Suprapubic skin (tissue), 4 donors: ENCODE results near the gene CHD9NB. TPM values are rescaled to one million over a fixed set of nuclear protein-coding genes. Genes with fewer than 3 reads are reported as not detected.

Experiments
- DNase-seq, 2 donors: peaks; one replicate each; pipeline ENCODE4 v3.0.0-alpha.2; 2019; ENCODE audit warnings: low spot score in 2 of 2
- H3K27ac ChIP-seq: fragments of 200-600 bp; sonication (generic); one replicate; pipeline ENCODE4 v1.5.1; 2019
- H3K27me3 ChIP-seq: fragments of 200-600 bp; sonication (generic); one replicate; pipeline ENCODE4 v1.5.1; 2019
- H3K36me3 ChIP-seq: fragments of 200-600 bp; sonication (generic); one replicate; pipeline ENCODE4 v1.5.1; 2019
- H3K4me1 ChIP-seq: fragments of 200-600 bp; sonication (generic); one replicate; pipeline ENCODE4 v1.5.1; 2019
- H3K4me3 ChIP-seq: fragments of 200-600 bp; sonication (generic); one replicate; pipeline ENCODE4 v1.5.1; 2019; ENCODE audit warnings: mild to moderate bottlenecking
- H3K9me3 ChIP-seq: fragments of 200-600 bp; sonication (generic); one replicate; pipeline ENCODE4 v1.5.1; 2019
- CTCF ChIP-seq, 2 donors: fragments of 200-600 bp in 1 of 2; fragments of 450-650 bp in 1 of 2; sonication (generic) in 1 of 2; IDR thresholded peaks; one replicate each; pipeline ENCODE4 v1.5.1; 2016 to 2019; ENCODE audit warnings: antibody characterized with exemption in 2 of 2, mild to moderate bottlenecking in 1 of 2, moderate library complexity in 1 of 2
- EP300 ChIP-seq: sonication (generic); formaldehyde crosslinking; IDR thresholded peaks from one replicate; pipeline ENCODE4 v1.6.1; 2017; ENCODE audit warnings: antibody characterized with exemption
- POLR2A ChIP-seq, 2 donors: fragments of 450-650 bp; IDR thresholded peaks; one replicate each; pipeline ENCODE4 v1.6.1; 2017; ENCODE audit warnings: antibody characterized with exemption in 2 of 2, mild to moderate bottlenecking in 2 of 2, moderate library complexity in 2 of 2
- POLR2AphosphoS5 ChIP-seq, 3 donors: sonication (generic); formaldehyde crosslinking; IDR thresholded peaks; one replicate each; pipeline ENCODE4 v1.6.1; 2017; ENCODE audit warnings: antibody characterized with exemption in 3 of 3
- WGBS: methylation state at CpG from one replicate; pipeline ENCODE4 v1.1.5; 2018; 5-methylcytosine and 5-hydroxymethylcytosine counted together
- total RNA-seq, 4 donors: library from RNA; depleted of rRNA; stranded (reverse); fragments of >200 nt; gene quantifications; one replicate each; pipeline ENCODE4 v1.1.0, GENCODE V29; 2016

Gene CHD9NB
- total RNA-seq, 4 donors from 2014 or later: 8.7 to 33.3 (median 17.0) TPM

- Histone ChIP-seq H3K9me3 (no peaks in the 10 kb centered on the region), H3K4me3 (peak overlapping the region; percentile 17), H3K27me3 (no peaks in the 10 kb centered on the region), H3K36me3 (no peaks in the 10 kb centered on the region), H3K4me1 (peaks cover 76% of the 10 kb centered on the region), H3K27ac (peak overlapping the region; percentile 91)
- TF ChIP-seq POLR2A (IDR thresholded peaks at IDR 0.05) (no peak), EP300 (no peak), POLR2AphosphoS5 (IDR thresholded peaks at IDR 0.05) (peak in 1 of 3 donors; percentile 56), CTCF (IDR thresholded peaks at IDR 0.05) (no peak)
- 1% methylated on average over 7 of the region's 7 CpGs for WGBS
- DNase-seq: peak; percentile 80 to 84
Observed at GRCh38 chr16:53091466-53092211, 38.9 kb upstream of the CHD9NB start.

GRCh38 chr16:53090591-53091411 is 38.1 kb upstream of the CHD9NB start:
- Histone ChIP-seq H3K27ac (peak overlapping the region; percentile 91), H3K4me1 (peaks cover 84% of the 10 kb centered on the region), H3K36me3 (no peaks in the 10 kb centered on the region), H3K9me3 (no peaks in the 10 kb centered on the region), H3K27me3 (no peaks in the 10 kb centered on the region), H3K4me3 (peak overlapping the region; percentile 30)
- peak; percentile 96 for DNase-seq
- peak in 2 of 3 donors; percentile 90 to 91 for TF ChIP-seq POLR2AphosphoS5 (IDR thresholded peaks at IDR 0.05)
- TF ChIP-seq CTCF (IDR thresholded peaks at IDR 0.05): no peak
- 8% methylated on average over 10 of the region's 13 CpGs for WGBS

DNA sequence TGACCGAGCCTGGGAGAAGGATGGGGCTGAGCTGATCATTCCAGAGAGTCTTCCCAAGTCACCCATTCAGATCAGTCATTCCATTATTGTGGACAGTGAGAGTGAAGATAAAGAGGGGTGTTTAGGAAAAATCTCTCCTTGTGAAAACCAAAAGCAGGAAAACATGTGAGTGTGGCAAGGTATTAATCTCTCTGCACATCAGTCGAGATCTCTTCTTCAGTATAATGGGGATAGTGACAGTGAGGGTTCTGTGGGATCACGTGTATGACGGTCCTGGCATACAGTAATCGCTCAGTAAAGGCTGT is 37.5 kb upstream of the CHD9NB start:
- WGBS: 5% methylated on average over 5 of the region's 5 CpGs
- Histone ChIP-seq H3K27me3 (no peaks in the 10 kb centered on the region), H3K36me3 (no peaks in the 10 kb centered on the region), H3K9me3 (no peaks in the 10 kb centered on the region), H3K4me3 (peak overlapping the region; percentile 30), H3K27ac (peak overlapping the region; percentile 91), H3K4me1 (peaks cover 90% of the 10 kb centered on the region)
- no peak for DNase-seq
- TF ChIP-seq POLR2AphosphoS5 (IDR thresholded peaks at IDR 0.05) (no peak), CTCF (IDR thresholded peaks at IDR 0.05) (no peak), EP300 (no peak), POLR2A (IDR thresholded peaks at IDR 0.05) (no peak)

DNA sequence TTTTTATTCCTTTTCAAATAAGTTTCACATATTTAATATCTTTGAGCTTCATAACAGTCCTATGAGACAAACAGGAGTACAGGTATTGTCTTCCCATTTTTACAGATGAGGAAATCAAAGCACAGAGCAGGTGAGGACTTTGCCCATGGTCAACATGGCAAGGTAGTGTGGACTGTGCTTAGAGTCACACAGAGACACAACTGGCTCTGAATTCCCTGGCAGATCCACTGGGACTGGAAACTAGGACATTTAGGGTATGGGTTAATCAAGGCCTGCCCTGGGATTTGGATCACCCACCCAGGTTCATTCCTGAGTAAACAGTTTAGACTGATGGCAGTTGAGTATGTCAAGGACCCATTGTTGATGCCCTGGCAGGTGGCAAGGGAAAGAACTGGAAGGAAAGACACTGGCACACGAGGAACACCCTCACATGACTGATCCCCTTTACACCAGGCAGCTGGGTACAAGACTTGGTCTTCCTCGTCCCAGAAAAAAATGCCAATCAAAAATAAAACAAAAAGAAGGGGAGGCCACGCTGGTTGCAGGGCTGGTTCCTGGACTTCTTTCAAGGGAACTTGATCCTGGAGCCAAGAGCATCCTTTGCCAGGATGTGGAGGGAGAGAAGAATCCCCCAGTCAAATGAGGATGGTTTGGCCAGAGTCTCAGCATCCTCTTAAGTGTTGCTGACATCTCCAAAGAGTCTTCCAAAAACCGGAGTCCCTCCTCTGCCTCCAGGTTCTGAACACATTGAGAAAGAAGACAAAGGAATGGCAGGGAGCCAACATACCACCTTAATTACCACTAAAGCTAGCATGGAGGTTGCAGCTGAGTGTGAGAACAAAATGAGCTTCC is 37.0 kb upstream of the CHD9NB start:
- Histone ChIP-seq H3K27me3 (no peaks in the 10 kb centered on the region), H3K27ac (peak overlapping the region; percentile 91), H3K4me3 (no peak overlapping the region), H3K4me1 (peaks cover 90% of the 10 kb centered on the region), H3K9me3 (no peaks in the 10 kb centered on the region), H3K36me3 (no peaks in the 10 kb centered on the region)
- WGBS: 16% methylated on average over 4 of the region's 4 CpGs
- TF ChIP-seq POLR2A (IDR thresholded peaks at IDR 0.05): no peak
- TF ChIP-seq EP300: no peak
- no peak for DNase-seq

DNA sequence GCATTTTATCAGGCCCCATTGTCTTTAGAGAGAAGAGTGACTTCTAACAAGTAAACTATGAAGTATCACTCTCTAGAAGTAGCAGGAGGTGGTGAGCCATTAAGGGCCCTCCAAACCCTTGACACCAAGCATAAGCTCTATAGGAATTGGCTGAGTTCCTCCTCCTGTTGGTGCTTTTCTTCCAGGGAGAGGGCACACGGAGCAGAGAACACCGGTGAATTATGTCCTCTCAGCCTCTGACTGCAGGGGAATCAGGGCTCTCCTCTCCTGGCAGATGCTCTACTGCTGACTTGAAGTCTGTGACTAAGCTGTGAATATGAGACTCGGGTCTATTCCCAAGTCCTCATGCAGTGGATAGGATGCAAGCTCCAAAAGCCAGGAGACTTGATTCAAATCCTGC is 34.4 kb upstream of the CHD9NB start:
- no peaks in the 10 kb centered on the region for H3K36me3 ChIP-seq

More for the DNA sequence above, 34.4 kb upstream of the CHD9NB start:
- Histone ChIP-seq H3K4me3 (no peak overlapping the region), H3K27me3 (no peaks in the 10 kb centered on the region), H3K4me1 (peaks cover 89% of the 10 kb centered on the region), H3K27ac (no peak overlapping the region), H3K9me3 (no peaks in the 10 kb centered on the region)
- DNase-seq: no peak
- 21% methylated on average over 3 of the region's 3 CpGs for WGBS
- TF ChIP-seq POLR2AphosphoS5 (IDR thresholded peaks at IDR 0.05) (no peak), CTCF (IDR thresholded peaks at IDR 0.05) (no peak), POLR2A (IDR thresholded peaks at IDR 0.05) (no peak), EP300 (no peak)
